Effector memory CD4-positive, alpha-beta T cell (primary cell): ENCODE measurements around the gene IL27RA.
"Not testable (repeated sequence)": the region's sequence is repeated elsewhere in the genome, so short reads cannot be mapped to it uniquely, and the experiment has no call there.

Source experiments
- DNase-seq, 3 donors: peaks; one replicate each; pipeline ENCODE4 v3.0.0-alpha.2; 2020
- H3K27ac ChIP-seq: 2 replicates; pipeline ENCODE4 v1.7.0; 2013; ENCODE audit warnings: mild to moderate bottlenecking, low read length, moderate library complexity; ENCODE audit not compliant: insufficient read depth, poor library complexity, severe bottlenecking
- H3K27me3 ChIP-seq: replicated peaks from 2 replicates; pipeline ENCODE4 v1.7.0; 2013; ENCODE audit warnings: mild to moderate bottlenecking, low read length; ENCODE audit not compliant: insufficient read depth, control insufficient read depth, poor library complexity, severe bottlenecking
- H3K36me3 ChIP-seq: 2 replicates; pipeline ENCODE4 v1.7.0; 2013; ENCODE audit warnings: mild to moderate bottlenecking, low read length, moderate library complexity; ENCODE audit not compliant: control insufficient read depth, insufficient read depth
- H3K4me1 ChIP-seq: 2 replicates; pipeline ENCODE4 v1.7.0; 2013; ENCODE audit warnings: low read length, mild to moderate bottlenecking; ENCODE audit not compliant: control insufficient read depth, insufficient read depth, poor library complexity, severe bottlenecking
- H3K4me3 ChIP-seq: 2 replicates; pipeline ENCODE4 v1.7.0; 2013; ENCODE audit warnings: low read length, low read depth, mild to moderate bottlenecking; ENCODE audit not compliant: insufficient read depth, poor library complexity, severe bottlenecking
- H3K9me3 ChIP-seq: 2 replicates; pipeline ENCODE4 v1.7.0; 2013; ENCODE audit warnings: mild to moderate bottlenecking, low read length, moderate library complexity; ENCODE audit not compliant: control insufficient read depth

The IL27RA gene

DNA sequence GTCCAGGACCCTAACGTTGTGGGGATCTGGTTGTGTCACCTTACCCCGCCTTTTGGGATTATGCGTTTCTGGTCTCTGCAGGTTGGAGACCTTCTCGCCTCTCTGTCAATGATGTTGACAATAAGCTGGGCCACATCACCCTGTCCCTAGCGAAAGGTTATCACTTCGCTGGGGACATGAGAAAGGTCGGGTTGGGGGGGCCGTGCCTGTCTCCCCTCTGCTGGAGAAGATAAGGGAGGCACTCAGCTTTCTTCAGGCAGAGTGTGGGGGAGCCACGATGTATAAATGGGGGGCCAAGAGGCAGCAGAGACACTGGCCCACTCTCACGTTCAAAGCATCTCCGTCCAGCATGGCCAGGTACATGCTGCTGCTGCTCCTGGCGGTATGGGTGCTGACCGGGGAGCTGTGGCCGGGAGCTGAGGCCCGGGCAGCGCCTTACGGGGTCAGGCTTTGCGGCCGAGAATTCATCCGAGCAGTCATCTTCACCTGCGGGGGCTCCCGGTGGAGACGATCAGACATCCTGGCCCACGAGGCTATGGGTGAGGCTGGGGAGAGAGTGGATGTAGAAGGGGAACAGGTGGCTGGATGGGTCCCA is 3.6 kb upstream of the IL27RA start, which contains the start of gene RLN3:
TSS of gene RLN3 (plus strand) at position 293 of the 595 bp plus-strand sequence. CDS start at position 350, 57 bp downstream.
- Histone ChIP-seq H3K36me3 (no peaks in the 10 kb centered on the region), H3K27ac (no peak within 1 kb of the TSS), H3K9me3 (no peaks in the 10 kb centered on the region), H3K27me3 (no peaks in the 10 kb centered on the region), H3K4me3 (no peak within 1 kb of the TSS), H3K4me1 (peaks cover 12% of the 10 kb centered on the region)
- no peak for DNase-seq

DNA sequence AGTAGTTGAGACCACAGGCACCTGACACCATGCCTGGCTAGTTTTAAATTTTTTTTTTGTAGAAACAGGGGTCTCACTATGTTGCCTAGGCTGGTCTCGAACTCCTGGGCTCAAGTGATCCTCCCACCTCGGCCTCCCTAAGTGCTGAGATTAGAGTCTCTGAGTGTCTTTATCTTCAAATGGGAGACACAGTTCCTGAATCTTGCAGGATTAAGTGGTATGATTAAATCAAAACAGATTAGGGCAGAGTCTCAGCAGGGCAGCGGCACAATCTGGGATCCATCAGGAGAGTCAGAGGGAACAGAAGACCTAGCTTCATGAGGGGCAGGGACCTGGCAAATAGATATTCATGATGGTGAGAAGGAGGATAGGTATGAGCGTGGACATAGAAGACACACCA is 2.7 kb upstream of the IL27RA start:
- no peak overlapping the region for H3K4me3 ChIP-seq
- H3K36me3 ChIP-seq, result no peaks in the 10 kb centered on the region
- H3K9me3 ChIP-seq, result no peaks in the 10 kb centered on the region
- H3K27ac ChIP-seq, result no peak overlapping the region
- H3K27me3 ChIP-seq, result no peaks in the 10 kb centered on the region
- DNase-seq, result no peak
- peaks cover 12% of the 10 kb centered on the region for H3K4me1 ChIP-seq

DNA sequence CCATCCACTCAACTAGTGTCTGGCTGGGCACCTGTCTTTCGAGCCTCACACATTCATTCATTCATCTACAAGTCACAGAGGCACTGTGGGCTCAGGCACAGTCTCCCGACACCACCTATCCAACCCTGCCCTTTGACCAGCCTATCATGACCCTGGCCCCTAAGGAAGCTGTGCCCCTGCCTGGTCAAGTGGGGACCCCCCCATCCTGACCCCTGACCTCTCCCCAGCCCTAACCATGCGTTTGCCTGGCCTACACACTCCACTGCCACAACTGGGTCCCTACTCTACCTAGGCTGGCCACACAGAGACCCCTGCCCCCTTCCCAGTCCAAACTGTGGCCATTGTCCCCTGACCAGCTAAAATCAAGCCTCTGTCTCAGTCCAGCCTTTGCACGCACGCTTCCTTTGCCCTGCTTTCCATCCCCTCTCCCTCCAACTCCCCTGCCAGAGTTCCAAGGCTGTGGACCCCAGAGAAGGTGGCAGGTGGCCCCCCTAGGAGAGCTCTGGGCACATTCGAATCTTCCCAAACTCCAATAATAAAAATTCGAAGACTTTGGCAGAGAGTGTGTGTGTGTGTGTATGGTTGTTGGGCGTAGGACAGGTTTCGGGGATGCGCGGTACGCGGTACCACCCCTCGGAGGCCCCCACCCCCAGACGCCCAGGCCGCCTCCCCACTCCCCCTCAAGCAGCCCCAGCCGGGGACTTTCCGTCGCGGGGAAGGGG is 404 bp upstream of the IL27RA start:
- Histone ChIP-seq H3K27me3 (no peaks in the 10 kb centered on the region), H3K27ac (peak overlapping the region; percentile 96), H3K9me3 (no peaks in the 10 kb centered on the region), H3K4me3 (peak overlapping the region; percentile 69), H3K4me1 (peaks cover 13% of the 10 kb centered on the region), H3K36me3 (peaks cover 1% of the 10 kb centered on the region)
- peak; percentile 63 to 69 (median 65) for DNase-seq

DNA sequence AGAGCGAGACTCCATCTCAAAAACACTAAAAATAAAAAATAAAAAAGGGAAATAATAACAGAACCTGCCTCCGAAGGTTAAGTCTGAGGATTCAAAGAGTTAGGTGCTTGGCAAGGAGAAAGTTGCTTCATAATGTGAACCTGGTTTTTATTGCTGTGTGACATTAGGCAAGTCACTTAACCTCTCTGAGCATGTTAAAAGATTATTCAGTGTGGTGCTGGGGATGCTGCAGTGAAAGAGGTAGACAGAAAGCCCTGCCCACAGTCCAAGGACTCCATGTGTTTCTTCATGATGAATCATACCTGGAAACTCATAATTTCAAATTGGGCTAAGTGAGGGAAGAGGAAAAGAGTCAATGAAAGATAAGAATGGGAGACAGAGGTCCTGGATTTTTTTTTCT is 2.4 kb downstream of the IL27RA start:
- no peak overlapping the region for H3K4me3 ChIP-seq
- H3K27me3 ChIP-seq, result no peaks in the 10 kb centered on the region
- peaks cover 19% of the 10 kb centered on the region for H3K36me3 ChIP-seq
- H3K27ac ChIP-seq, result no peak overlapping the region
- no peaks in the 10 kb centered on the region for H3K9me3 ChIP-seq
- DNase-seq, result no peak
- peaks cover 15% of the 10 kb centered on the region for H3K4me1 ChIP-seq

DNA sequence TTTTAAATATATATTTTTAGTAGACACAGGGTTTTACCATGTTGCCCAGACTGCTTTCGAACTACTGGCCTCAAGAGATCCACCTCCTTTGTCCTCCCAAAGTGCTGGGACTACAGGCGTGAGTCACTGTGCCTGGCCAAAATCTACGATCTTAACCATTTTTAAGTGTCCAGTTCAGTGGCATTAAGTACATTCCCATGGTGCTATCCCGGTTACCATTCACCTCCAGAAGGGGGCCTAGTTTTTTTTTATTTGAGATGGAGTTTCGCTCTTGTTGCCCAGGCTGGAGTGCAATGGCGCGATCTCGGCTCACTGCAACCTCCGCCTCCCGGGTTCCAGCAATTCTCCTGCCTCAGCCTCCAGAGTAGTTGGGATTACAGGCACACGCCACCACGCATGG is 3.6 kb downstream of the IL27RA start:
- not testable (repeated sequence) for H3K4me3 ChIP-seq, H3K9me3 ChIP-seq, DNase-seq, H3K27me3 ChIP-seq, H3K27ac ChIP-seq
- peaks cover 31% of the 10 kb centered on the region for H3K36me3 ChIP-seq
- H3K4me1 ChIP-seq, result peaks cover 15% of the 10 kb centered on the region

DNA sequence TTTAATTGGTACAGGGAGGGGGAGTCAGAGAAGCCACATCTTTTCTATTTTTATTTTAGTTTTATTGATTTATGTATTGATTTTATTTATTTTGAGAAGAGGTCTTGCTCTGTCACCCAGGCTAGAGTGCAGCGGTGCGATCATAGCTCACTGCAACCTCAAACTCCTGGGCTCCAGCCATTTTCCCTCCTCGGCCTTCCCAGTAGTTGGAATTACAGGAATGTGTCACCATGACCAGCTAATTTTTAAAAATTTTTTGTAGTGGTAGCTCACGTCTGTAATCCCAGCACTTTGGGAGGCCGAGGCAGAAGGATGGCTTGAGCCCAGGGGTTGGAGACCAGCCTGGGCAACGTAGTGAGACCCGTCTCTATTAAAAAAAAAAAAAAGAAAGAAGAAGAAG is 4.1 kb downstream of the IL27RA start:
- Histone ChIP-seq H3K36me3 (peaks cover 36% of the 10 kb centered on the region), H3K27me3 (no peaks in the 10 kb centered on the region), H3K9me3 (no peaks in the 10 kb centered on the region), H3K4me3 (no peak overlapping the region), H3K27ac (no peak overlapping the region), H3K4me1 (peaks cover 13% of the 10 kb centered on the region)
- no peak for DNase-seq

DNA sequence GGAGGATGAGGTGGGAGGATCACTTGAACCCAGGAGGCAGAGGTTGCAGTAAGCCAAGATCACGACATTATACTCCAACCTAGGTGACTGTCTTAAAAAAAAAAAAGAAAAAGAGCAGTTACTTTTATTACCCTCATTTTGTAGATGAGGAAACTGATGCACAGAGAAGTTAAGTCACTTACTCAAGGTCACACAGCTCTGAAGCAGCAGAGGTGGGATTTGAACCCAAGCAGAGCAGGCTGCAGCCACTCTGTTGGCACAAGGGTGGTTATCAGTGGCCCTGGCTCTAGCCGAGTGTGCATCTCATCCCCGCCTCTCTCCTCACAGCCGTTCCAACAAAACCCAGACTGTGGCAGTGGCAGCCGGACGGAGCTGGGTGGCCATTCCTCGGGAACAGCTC is 7.6 kb downstream of the IL27RA start:
- Histone ChIP-seq H3K4me1 (peaks cover 3% of the 10 kb centered on the region), H3K27me3 (no peaks in the 10 kb centered on the region), H3K27ac (no peak overlapping the region), H3K9me3 (no peaks in the 10 kb centered on the region), H3K4me3 (no peak overlapping the region), H3K36me3 (peaks cover 60% of the 10 kb centered on the region)
- DNase-seq, result no peak

DNA sequence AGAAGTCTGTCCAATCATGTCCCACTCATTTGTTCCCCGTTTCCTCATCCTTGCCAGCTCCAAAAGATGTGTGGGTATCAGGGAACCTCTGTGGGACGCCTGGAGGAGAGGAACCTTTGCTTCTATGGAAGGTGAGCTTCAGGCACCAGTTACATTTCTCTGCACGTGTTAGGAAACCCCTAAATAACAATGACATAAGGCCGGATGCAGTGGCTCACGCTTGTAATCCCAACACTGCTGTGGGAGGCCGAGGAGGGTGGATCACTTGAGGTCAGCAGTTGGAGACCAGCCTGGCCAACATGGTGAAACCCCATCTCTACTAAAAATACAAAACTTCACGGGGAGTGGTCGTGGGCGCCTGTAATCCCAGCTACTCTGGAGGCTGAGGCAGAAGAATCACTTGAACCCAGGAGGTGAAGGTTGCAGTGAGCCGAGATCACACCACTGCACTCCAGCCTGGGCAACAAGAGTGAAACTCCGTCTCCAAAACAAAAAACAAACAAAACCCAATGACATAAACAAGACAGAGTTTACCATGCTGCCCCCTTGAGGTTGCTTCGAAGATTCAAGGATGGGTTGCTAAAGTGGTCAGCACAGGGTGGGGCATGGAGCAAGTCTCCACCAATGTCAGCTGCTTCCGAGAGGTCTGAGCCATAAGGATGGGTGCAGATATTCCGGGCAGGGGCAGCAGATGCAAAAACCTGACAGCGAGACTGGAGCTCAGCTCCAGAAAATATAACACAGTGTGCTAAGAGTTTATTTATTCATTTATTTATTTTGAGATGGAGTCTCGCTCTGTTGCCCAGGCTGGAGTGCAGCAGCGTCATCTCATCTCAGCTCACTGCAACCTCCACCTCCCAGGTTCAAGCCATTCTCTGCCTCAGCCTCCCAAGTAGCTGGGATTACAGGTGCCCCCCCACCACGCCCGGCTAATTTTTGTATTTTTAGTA is 11.4 kb downstream of the IL27RA start:
- Histone ChIP-seq H3K27ac (peak overlapping the region; percentile 62), H3K36me3 (peaks cover 69% of the 10 kb centered on the region)
- not testable (repeated sequence) for H3K4me3 ChIP-seq, H3K4me1 ChIP-seq, H3K9me3 ChIP-seq, H3K27me3 ChIP-seq
- peak in 1 of 3 donors; percentile 29 for DNase-seq

DNA sequence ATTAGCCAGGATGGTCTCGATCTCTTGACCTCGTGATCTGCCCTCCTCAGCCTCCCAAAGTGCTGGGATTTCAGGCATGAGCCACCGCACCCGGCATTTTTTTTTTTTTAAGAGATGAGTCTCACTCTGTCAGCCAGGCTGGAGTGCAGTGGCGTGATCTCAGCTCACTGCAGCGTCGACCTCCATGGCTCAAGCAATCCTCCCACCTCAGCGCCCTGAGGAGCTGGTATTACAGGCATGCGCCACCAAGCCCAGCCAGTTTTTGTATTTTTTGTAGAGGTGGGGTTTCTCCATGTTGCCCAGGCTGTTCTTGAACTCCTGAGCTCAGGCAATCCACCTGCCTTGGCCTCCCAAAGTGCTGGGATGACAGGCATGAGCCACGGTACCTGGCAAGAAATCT is 16.3 kb downstream of the IL27RA start:
- not testable (repeated sequence) for H3K4me1 ChIP-seq, DNase-seq, H3K9me3 ChIP-seq, H3K27me3 ChIP-seq, H3K4me3 ChIP-seq, H3K27ac ChIP-seq
- peaks cover 70% of the 10 kb centered on the region for H3K36me3 ChIP-seq
